ENCODE measurements around the gene TTC9C. TPM values are rescaled to one million over a fixed set of nuclear protein-coding genes. Genes with fewer than 3 reads are reported as not detected.

The TTC9C gene
- total and polyA plus RNA-seq, 2 of the 8 experiments (the other 6 are each of a cell fraction or from before 2014, with no cell fraction given), result 25.4 to 34.1 TPM

GRCh38 chr11:62727872-62728170 is 465 bp upstream of the TTC9C start:
- Histone ChIP-seq H3K9ac (replicated peaks in 1 of 4; ENCODE audit: extremely low read depth in 1 of 4, low read depth in 3 of 4, low read length in 3 of 4) (peak overlapping the region in 3 of 4 experiments; percentile 92; a peak in 6 of 7 replicates), H4K91ac (replicated peaks; ENCODE audit: insufficient read length, low read length) (peak overlapping the region; percentile 94)
- POLR2A ChIA-PET (ENCODE audit: partially characterized antibody), result interaction anchor here (0.6 to 10.9 kb wide), 33 partner anchors 9 to 415 kb away, joined by 3 to 192 read pairs (median 5); partner anchors contain the start of genes BSCL2, C11orf98, CSKMT and EEF1G

More at GRCh38 chr11:62727872-62728170, 465 bp upstream of the TTC9C start:
- peak; percentile 74 for TF ChIP-seq CHD2 (IDR thresholded peaks at IDR 0.05; ENCODE audit: low read length)
- TF ChIP-seq POU5F1 (IDR thresholded peaks at IDR 0.05; ENCODE audit: low read depth, low read length), result no peak
- TF ChIP-seq CEBPB (IDR thresholded peaks at IDR 0.05; ENCODE audit: low read depth, low read length), result peak; percentile 65; the same call in 1 of the 2 replicates
- no peak for TF ChIP-seq SIX5 (IDR thresholded peaks at IDR 0.05; ENCODE audit: low read depth, low read length)
- peak; percentile 95 for TF ChIP-seq SP1 (IDR thresholded peaks at IDR 0.05; ENCODE audit: low read depth, low read length)
- TF ChIP-seq SP2 (IDR thresholded peaks at IDR 0.05; ENCODE audit: low read length), result peak; percentile 35
- TF ChIP-seq ATF2 (IDR thresholded peaks at IDR 0.05; ENCODE audit: low read length), result no peak
- 0 out of 2 replicates have a peak, but pooled peaks have one; percentile 10 for TF ChIP-seq NRF1 (IDR thresholded peaks at IDR 0.05; ENCODE audit: low read depth, low read length)
- TF ChIP-seq CREB1 (IDR thresholded peaks at IDR 0.05), result peak; percentile 54; the same call in 1 of the 2 replicates
- TF ChIP-seq RFX5 (IDR thresholded peaks at IDR 0.05; ENCODE audit: borderline replicate concordance, low read depth, low read length), result peak; percentile 96
- Histone ChIP-seq H3K9me3 (ENCODE audit: insufficient read depth in 2 of 2, low read depth in 1 of 2, low read length in 1 of 2) (no peaks in the 10 kb centered on the region), H2BK120ac (replicated peaks; ENCODE audit: low read depth, low read length) (no peak overlapping the region), H4K5ac (ENCODE audit: insufficient read length, low read depth, low read length) (peak overlapping the region; percentile 88), H2BK12ac (ENCODE audit: low read depth, low read length) (no peak overlapping the region), H2BK20ac (ENCODE audit: low read length) (no peak overlapping the region), H4K20me1 (replicated peaks in 1 of 2; ENCODE audit: control insufficient read depth in 1 of 2, insufficient read depth in 2 of 2, low read length in 2 of 2) (peaks cover 12 to 17% of the 10 kb centered on the region in 2 experiments), H3K14ac (ENCODE audit: insufficient read length) (no peak overlapping the region), H3K23ac (ENCODE audit: insufficient read length) (no peak overlapping the region), H3K4ac (replicated peaks; ENCODE audit: insufficient read length, low read depth, low read length) (peak overlapping the region; percentile 80), H3K23me2 (ENCODE audit: low read depth, low read length) (peaks cover 16% of the 10 kb centered on the region), H3K79me2 (ENCODE audit: control insufficient read depth in 1 of 2, insufficient read depth in 2 of 2, low read length in 2 of 2) (peaks cover 18 to 66% of the 10 kb centered on the region in 2 experiments), H2BK5ac (ENCODE audit: low read depth, low read length) (peak overlapping the region; percentile 91), H2BK15ac (ENCODE audit: low read length) (0 out of 2 replicates have a peak overlapping the region, but pooled peaks have one; percentile 50), H3K4me3 (ENCODE audit: extremely low read depth in 1 of 4, insufficient read depth in 2 of 4, low read depth in 3 of 4, low read length in 4 of 4) (peak overlapping the region; percentile 87 to 98 (median 96)), H2AK5ac (ENCODE audit: low read depth, low read length) (no peak overlapping the region), H3K56ac (replicated peaks; ENCODE audit: insufficient read length, low read depth, low read length) (peak overlapping the region; percentile 89), H4K8ac (ENCODE audit: extremely low read depth, insufficient read depth, low read length) (0 out of 2 replicates have a peak overlapping the region, but pooled peaks have one; percentile 89), H3K79me1 (ENCODE audit: low read depth, low read length) (0 out of 2 replicates have a peak, but pooled peaks cover 2% of the 10 kb centered on the region), H3K4me1 (replicated peaks in 1 of 4; ENCODE audit: control insufficient read depth in 3 of 4, insufficient read depth in 4 of 4, low read length in 3 of 4) (no peaks in the 10 kb centered on the region; a peak in 3 of 7 replicates), H3K27me3 (replicated peaks in 1 of 4; ENCODE audit: control insufficient read depth in 3 of 4, extremely low read depth in 1 of 4, insufficient read depth in 3 of 4, low read length in 3 of 4) (no peaks in the 10 kb centered on the region), H2AFZ (ENCODE audit: low read length) (peak overlapping the region; percentile 60; the same call in 1 of the 2 replicates), H3K4me2 (ENCODE audit: insufficient read depth in 1 of 2, low read depth in 2 of 2, low read length in 2 of 2) (peak overlapping the region; percentile 85 to 93), H3K36me3 (ENCODE audit: control insufficient read depth in 2 of 4, insufficient read depth in 4 of 4, low read length in 3 of 4) (peaks cover 7 to 23% (median 11%) of the 10 kb centered on the region in 4 experiments; a peak in 6 of 8 replicates), H3K18ac (ENCODE audit: extremely low read depth, low read length) (peak overlapping the region; percentile 94), H3K27ac (ENCODE audit: low read depth, low read length) (peak overlapping the region; percentile 92)
- 2% methylated on average over 19 of the region's 20 CpGs; no CpG with 5 or more reads in 1 of the 2 experiments for WGBS, 2 experiments (ENCODE audit: extremely low coverage in 1 of 2, insufficient coverage in 1 of 2, insufficient read length in 1 of 2, insufficient replicate concordance in 2 of 2, low coverage in 1 of 2, low lambda C conversion rate in 2 of 2, missing lambda C conversion rate in 1 of 2)
- CTCF ChIA-PET (ENCODE audit: partially characterized antibody), result interaction anchor here (2.1 to 6.1 kb wide), 4 partner anchors 24 to 60 kb away, joined by 5 to 45 read pairs (median 19); partner anchors contain the start of genes TAF6L and TMEM179B
- no peak for FAIRE-seq
- peak in 1 of 2 experiments; percentile 74 for DNase-seq (ENCODE audit: low read depth in 1 of 2, low spot score in 2 of 2)

Data from H1 (cell line).